GM18870 (cell line): Measurements from ENCODE around the gene BRD2.

Experiments
- ATAC-seq: cut with Tn5 transposase; IDR thresholded peaks from one replicate; pipeline ENCODE4 v1.9.1; 2021; ENCODE audit warnings: moderate library complexity; ENCODE audit not compliant: unreplicated experiment

Gene BRD2

GRCh38 chr6:32984622-32985389, 16.4 kb downstream of the BRD2 start:
- ATAC-seq, result peak; percentile 37

GRCh38 chr6:32989368-32989767, 21.0 kb downstream of the BRD2 start:
- no peak for ATAC-seq

- ATAC-seq, result no peak
Observed at GRCh38 chr6:32991972-32992371, 23.6 kb downstream of the BRD2 start.

- ATAC-seq, result no peak
Observed at GRCh38 chr6:32993363-32993973, 25.1 kb downstream of the BRD2 start.

- ATAC-seq, result no peak
Observed at GRCh38 chr6:32995448-32995847, 27.1 kb downstream of the BRD2 start.

DNA sequence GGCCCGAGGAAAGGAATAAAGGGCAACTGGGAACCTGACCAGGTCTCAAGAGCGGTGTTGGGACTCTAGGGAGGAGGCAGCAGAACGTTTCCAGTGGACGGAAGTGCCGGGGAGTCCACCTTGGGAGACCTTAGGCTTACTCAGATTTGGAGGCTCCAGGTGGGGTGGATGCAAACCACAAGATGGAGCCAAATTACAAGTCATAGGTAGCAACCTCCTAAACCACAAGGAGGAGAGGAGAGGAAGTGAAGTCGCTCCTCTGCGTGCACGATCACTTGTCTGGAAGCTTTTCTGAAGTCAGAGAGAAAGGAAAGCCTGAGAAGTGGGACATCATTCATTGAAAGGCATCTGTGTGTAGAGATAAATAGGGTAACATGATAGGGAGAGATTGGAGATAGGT, 31.7 kb downstream of the BRD2 start:
- no peak for ATAC-seq

- no peak for ATAC-seq
Observed at GRCh38 chr6:33001685-33002084, 33.3 kb downstream of the BRD2 start.

DNA sequence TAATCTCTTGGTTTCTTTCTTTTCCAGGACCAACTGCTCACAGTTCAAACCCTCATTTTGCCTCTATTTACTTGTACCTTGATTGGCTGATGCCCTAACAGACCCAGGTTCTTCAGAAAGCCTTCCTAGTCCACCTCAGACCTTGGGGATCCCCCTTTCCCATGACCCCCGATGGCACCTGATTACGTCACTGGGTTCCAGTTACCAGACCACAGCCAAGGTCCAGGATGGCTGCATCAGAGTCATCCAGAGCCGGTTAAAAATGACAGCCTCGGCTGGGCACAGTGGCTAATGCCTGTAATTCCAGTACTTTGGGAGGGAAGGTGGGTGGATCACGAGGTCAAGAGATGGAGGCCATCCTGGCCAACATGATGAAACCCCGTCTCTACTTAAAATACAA, 36.5 kb downstream of the BRD2 start:
- no peak for ATAC-seq

DNA sequence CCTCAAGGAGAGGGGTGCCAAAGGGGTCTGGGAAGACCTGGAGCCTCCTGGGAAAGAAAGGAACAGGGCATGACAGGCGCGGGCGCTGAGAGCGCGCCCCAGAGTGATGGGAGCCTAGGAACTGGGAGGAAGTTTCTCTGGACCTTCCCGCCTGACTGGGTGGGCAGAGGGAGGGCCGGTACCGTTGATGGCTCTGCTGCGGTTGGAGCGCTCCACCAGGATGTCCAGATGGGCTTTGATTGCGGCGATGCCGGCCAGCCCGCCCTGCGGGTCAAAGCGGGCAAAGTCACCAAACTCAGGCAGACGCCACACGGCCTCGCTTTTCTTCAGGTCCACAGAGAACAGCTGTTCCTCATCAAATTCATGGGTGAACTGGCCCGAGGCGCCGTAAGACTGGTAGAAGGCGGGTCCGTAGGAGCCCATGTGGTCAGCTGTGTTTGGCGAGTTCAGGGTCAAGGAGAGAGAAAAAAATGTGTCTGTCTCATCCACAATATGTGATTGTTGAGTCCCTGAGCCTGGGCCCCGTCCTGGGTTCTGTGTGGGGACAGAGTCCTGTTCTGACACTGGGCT, 39.5 kb downstream of the BRD2 start:
- ATAC-seq, result no peak

DNA sequence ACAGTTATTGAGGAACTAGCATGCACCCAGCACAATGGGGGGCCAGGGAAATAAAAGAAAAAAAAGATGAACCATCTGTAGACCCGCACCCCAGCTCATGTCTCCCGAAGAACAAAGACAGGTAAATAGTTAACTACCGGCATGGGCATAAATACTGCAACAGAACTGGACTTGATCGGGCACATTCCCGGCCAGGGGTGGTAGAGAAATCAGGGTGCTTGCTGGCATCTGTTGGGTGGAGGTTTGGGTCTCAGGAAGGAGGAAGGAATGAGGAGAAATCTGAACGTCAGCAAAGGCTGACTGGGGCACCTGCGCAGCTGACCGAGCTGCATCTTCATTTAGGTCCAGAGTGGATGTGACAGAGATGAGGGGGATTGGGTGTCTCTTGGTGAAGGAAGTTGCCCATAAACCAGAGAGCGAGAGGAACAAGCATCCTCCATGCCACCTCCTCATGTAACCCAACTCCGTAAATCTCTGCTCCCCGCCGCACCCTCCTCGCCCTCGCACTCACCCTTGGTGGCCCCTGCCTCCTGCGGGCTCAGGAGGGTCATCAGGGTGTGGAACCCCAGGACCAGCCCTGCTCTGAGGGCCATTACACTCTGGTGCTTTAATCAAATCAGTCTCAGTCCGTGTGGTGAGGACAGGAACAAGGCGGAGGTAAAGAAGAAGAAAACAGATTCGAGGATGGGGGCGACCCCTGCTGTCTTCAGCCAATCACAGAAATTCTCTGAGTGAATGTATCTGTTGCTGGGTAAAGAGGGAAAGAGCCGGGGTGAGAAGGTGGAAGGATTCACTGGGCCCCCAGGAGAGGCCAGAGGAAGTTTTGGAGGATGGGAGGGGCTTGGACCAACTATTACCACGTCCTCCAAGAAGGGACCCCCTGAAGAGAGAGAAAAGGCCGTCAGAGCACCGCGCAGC, 40.8 kb downstream of the BRD2 start, which contains the start of gene HLA-DOA:
HLA-DOA (minus strand) TSS at position 648 of the 918 bp plus-strand sequence.
- ATAC-seq, result peak; percentile 85

GRCh38 chr6:33010356-33010755, 42.0 kb downstream of the BRD2 start:
- ATAC-seq, result no peak

- no peak for ATAC-seq
Observed at GRCh38 chr6:33013608-33014007, 45.2 kb downstream of the BRD2 start.

DNA sequence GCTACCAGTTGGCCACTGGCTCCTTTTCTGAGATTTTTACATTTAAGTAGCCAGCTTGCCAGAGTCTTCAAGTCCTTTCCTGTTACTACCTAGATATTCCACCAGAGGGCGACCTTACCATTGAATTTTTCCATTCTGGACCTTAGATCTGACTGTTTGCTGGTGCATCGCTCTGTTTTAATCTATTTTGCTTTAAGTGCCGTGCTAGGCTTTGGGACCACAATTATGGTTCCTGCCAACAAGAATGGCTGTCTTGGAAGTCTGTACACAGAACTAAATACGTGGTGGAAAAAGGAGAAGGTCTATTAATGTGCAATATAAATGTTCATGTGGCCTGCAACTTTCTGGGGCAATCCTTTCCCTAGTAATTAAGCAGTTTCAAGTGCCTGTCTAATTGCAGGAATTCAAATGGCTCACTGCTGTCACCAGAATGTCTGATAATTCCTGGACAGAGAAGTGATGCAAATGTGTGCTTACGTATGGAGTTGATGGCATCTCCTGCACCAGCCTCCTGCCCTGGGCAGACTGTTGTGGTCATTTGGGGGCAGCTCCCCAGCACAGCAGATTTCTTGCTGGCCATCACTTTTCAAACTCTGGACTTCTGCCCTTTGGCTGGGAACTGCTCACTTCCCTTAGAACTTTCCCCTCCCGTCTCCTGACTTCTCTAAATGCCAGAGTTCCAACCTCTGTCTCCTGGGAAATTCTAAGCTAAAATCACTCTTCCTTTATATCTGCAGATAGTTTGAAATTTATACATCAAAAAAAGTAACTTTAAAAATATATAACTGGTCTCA, 46.6 kb downstream of the BRD2 start:
- ATAC-seq, result no peak

DNA sequence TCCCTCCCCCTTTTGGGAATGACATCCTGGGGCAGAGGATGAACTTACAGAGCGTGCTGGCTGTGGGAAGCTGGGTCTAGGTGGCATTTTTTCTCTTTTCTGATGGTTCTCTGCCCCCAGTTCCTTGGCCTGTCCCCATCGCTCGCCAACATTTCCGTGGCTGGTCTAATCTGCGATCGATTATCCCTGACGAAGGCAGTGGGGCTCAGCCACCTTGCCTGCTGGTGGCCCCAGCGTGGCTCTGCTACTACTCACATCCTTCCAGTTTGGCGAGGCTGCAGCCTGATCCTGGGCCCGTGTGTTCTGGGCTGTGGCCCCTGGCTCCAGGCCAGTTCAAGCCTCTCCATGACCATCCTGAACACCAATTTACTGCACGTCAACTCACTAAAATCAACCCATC, 47.4 kb downstream of the BRD2 start:
- no peak for ATAC-seq

GRCh38 chr6:33017018-33017417, 48.6 kb downstream of the BRD2 start:
- ATAC-seq, result no peak

DNA sequence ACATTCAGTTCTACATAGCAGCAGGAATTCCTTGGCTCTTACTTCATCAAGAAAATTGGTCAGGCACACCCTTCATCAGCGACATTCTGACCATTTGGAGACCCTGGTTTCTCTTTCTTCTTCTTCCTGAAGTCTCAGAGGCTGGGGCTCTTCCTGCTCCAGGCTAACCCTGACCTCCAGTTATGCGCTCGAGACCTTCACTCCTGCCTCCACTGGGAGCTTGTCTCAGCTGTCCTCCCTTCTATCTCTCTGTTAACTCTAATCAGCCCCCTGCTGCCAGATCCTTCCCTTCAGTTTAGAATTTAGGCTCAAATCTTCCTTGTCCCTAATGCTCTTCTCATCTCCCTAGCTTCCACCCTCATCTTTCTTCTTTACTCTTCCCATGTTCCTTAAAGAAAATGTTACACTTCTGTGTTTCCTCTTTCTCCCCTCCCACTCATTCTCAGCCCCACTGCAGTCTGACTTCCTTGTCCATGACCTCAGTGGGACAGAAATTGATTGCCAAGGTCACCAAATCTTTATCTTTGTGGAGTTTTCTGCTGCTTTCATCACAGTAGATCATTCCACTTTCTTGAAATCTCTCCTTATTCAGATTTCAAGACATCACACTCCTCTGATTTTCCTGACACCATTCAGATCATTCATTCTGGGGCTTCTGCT, 49.4 kb downstream of the BRD2 start:
- no peak for ATAC-seq

GRCh38 chr6:33018418-33018817, 50.0 kb downstream of the BRD2 start:
- no peak for ATAC-seq

DNA sequence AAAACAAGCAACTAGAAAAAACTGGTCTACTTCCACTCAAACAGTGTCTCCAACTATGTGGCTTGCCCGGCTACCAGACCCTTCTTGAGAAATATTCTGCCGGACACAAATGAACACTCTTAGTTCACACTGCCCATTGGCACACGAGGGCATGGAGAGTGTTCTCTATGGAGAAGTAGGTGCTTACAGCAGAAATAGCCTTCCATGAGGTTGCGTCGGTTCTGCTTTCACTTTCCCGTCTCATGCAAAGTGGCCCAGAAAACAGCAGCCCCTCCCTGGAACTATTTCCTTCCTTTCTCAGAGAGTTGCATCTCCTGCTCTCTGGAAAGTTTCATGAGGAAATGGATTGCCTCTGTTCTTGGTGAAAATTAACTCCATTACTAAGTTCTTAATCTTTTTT, 50.5 kb downstream of the BRD2 start:
- peak; percentile 39 for ATAC-seq

GRCh38 chr6:33019372-33019771, 51.0 kb downstream of the BRD2 start:
- no peak for ATAC-seq

- ATAC-seq, result no peak
Observed at GRCh38 chr6:33021917-33022316, 53.5 kb downstream of the BRD2 start.
